ENCODE measurements around the gene BCAS2.

- TF ChIP-seq POLR2A (IDR thresholded peaks at IDR 0.05) (no peak), POLR2AphosphoS5 (IDR thresholded peaks at IDR 0.05) (no peak)
Measured at GRCh38 chr1:114618606-114619005, 37.2 kb upstream of the BCAS2 start.
